ENCODE data around the gene HIP1R.

HIP1R gene

DNA sequence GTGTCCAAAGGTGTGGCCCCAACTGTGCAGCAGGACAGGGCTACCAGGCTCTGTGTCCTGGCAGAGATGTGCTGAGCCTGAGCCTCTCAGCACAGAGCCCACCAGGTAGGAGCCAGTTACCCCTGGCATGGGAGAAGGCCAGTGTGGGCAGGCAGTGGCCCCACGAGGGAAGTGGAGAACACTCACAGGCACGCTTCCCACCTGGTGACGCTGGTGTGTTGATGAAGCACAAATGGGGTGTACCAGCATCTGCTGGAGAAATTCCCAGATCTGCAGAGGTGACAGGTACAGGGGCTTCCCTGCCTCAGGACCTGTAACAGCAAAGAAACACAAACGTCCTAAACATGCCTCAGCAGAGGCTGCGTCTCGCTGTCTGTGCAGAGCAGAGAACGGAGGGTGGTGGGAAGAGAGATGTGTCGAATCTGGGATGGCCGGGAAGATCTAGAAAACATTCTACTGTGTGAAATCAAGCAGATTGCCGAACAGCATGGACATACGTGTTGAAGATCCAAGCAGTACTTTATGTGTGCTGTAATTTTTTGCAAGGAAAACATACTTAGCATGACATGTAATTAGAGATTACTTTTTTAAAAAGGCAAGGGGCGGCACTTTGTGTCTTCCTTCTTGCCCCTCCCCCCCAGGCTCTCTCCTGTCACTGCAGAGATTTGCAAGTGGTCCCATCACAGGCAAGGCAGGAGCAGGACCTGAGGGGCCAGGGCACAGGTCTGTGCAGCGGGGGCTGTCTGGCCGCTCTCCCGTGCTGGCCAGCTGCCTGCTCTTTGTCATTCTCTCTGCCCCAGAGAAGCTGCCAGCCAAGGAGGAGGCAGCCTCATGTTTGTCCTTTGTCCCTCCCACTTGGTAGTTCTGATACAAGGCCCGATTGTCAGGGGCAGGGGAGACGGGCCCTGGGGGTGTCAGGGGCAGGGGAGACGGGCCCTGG is 17.3 kb downstream of the HIP1R start:
- TF ChIP-seq, protein P1, sequence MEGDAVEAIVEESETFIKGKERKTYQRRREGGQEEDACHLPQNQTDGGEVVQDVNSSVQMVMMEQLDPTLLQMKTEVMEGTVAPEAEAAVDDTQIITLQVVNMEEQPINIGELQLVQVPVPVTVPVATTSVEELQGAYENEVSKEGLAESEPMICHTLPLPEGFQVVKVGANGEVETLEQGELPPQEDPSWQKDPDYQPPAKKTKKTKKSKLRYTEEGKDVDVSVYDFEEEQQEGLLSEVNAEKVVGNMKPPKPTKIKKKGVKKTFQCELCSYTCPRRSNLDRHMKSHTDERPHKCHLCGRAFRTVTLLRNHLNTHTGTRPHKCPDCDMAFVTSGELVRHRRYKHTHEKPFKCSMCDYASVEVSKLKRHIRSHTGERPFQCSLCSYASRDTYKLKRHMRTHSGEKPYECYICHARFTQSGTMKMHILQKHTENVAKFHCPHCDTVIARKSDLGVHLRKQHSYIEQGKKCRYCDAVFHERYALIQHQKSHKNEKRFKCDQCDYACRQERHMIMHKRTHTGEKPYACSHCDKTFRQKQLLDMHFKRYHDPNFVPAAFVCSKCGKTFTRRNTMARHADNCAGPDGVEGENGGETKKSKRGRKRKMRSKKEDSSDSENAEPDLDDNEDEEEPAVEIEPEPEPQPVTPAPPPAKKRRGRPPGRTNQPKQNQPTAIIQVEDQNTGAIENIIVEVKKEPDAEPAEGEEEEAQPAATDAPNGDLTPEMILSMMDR (IDR thresholded peaks at IDR 0.05), result no peak

DNA sequence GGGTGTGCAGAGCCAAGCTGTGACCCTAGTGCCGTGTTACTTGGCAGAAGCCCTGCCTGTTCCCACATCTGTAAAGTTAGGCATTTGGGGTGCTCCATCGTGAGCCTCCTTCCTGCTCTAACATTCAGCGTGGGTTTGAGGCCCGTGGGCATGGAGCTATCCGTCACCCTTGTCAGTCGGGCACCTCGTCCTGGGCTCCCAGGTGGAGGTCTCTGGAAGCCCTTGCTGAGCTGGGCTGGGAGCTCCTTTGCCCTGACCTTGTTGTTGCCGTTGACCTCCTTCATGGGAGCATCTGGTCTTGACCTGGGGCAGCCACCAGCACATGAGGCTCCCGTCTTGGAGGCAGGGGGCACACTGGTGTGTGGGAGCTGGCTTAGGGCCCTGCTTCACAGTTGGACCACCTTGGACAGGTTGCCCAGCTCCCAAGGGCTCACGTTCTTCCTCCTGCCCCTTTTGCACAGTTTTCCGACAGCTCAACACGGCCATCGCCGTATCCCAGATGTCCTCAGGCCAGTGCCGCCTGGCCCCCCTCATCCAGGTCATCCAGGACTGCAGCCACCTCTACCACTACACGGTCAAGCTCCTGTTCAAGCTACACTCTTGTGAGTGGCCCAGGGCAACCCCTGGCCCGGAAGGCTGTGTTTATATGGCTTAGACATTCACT is 18.5 kb downstream of the HIP1R start:
- TF ChIP-seq, protein P1 (IDR thresholded peaks at IDR 0.05), result no peak

DNA sequence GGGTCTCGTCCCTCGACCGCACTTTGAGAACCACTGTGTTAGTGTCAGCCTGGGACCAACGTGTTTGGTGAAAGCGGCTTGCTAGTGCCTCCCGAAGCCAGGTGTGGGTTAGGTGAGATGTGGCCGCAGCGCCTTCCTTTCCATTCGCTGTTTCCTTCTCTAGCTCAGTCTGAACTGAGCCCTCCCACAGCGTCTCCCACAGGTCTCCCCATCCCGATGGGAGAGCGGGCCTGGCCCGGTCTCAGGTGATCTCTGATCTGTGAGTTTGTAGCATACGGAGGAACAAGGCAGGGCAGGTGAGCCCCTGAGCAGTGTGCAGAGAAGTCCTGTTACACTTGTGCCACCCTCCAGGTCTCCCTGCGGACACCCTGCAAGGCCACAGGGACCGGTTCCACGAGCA is 19.3 kb downstream of the HIP1R start:
- TF ChIP-seq, protein P1 (IDR thresholded peaks at IDR 0.05), result no peak

DNA sequence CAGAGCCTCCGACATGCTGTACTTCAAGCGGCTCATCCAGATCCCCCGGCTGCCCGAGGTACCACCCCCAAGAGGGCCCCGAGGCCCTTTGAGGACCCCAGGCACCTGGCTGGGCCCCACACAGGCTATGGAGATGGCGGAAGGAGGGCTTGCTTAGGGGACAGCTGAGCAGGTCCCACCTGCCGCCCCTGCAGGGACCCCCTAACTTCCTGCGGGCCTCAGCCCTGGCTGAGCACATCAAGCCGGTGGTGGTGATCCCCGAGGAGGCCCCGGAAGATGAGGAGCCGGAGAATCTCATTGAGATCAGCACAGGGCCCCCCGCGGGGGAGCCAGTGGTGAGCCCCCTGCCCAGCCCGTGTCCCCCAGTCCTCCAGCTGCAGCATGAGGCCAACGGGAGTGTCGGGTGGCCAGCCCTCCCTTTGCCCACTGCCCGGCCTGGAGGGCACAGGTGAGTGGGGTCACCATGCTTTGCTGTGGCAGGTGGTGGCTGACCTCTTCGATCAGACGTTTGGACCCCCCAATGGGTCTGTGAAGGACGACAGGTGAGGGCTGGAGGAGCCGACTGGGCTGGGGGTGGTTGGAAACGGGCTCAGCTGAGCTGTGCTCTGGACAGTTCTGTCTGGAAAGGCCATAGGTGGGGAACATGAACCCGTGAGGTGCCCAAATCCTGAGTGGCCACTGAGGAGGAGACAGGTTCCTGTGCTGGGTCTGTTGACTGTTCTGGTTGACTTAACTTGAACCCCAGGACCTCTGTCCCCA is 20.0 kb downstream of the HIP1R start:
- TF ChIP-seq, protein P1 (IDR thresholded peaks at IDR 0.05), result no peak

DNA sequence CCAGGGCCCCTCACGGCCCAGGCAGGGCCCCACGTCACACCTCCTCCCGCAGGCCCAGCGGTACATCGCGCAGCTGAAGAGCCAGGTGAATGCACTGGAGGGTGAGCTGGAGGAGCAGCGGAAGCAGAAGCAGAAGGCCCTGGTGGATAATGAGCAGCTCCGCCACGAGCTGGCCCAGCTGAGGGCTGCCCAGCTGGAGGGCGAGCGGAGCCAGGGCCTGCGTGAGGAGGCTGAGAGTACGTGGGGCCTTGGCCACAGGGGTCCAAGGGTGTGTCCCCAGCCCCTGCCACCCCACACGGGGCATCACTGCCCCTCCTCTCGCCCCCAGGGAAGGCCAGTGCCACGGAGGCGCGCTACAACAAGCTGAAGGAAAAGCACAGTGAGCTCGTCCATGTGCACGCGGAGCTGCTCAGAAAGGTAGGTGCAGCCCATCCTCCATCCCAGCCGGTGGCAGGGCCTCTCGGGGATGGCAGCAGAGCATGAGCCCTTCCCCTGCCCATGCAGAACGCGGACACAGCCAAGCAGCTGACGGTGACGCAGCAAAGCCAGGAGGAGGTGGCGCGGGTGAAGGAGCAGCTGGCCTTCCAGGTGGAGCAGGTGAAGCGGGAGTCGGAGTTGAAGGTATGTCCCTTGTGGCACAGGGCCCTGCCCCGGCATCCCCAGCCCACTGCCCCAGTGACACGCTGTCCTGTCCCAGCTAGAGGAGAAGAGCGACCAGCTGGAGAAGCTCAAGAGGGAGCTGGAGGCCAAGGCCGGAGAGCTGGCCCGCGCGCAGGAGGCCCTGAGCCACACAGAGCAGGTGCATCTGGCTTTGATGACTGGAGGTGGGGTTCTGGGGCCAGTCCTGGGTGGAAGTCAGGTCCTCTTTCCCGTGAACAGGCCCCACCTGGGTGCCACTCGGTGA is 20.9 kb downstream of the HIP1R start:
- TF ChIP-seq, protein P1 (IDR thresholded peaks at IDR 0.05), result no peak

DNA sequence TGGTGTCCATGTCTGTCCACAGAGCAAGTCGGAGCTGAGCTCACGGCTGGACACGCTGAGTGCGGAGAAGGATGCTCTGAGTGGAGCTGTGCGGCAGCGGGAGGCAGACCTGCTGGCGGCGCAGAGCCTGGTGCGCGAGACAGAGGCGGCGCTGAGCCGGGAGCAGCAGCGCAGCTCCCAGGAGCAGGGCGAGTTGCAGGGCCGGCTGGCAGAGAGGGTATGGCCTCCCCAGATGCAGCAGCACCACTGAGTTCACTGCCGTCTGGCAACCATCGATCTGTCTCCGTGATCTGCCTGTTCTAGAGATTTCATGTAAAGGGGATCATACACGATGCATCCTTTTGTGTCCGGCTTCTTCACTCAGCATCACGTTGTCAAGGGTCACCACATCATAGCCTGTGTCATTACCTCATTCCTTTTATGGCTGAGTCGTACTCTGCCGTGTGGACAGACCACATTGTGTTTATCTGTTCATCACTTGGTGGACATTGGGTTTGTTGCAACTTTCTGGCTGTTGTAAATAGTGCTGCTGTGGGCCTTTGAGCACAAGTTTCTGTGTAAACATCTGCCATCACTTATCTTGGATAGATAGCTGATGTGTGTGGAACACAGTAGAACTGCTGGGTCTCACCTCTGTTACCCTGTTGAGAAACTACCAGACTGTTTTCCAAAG is 21.9 kb downstream of the HIP1R start:
- TF ChIP-seq, protein P1 (IDR thresholded peaks at IDR 0.05), result no peak
